Stromal cell of bone marrow (primary cell): ENCODE data around the gene PPP6R2.

Experiments
- DNase-seq: peaks from one replicate; pipeline ENCODE4 v3.0.0-alpha.2; 2012; ENCODE audit warnings: low read depth

PPP6R2 gene, protein sequence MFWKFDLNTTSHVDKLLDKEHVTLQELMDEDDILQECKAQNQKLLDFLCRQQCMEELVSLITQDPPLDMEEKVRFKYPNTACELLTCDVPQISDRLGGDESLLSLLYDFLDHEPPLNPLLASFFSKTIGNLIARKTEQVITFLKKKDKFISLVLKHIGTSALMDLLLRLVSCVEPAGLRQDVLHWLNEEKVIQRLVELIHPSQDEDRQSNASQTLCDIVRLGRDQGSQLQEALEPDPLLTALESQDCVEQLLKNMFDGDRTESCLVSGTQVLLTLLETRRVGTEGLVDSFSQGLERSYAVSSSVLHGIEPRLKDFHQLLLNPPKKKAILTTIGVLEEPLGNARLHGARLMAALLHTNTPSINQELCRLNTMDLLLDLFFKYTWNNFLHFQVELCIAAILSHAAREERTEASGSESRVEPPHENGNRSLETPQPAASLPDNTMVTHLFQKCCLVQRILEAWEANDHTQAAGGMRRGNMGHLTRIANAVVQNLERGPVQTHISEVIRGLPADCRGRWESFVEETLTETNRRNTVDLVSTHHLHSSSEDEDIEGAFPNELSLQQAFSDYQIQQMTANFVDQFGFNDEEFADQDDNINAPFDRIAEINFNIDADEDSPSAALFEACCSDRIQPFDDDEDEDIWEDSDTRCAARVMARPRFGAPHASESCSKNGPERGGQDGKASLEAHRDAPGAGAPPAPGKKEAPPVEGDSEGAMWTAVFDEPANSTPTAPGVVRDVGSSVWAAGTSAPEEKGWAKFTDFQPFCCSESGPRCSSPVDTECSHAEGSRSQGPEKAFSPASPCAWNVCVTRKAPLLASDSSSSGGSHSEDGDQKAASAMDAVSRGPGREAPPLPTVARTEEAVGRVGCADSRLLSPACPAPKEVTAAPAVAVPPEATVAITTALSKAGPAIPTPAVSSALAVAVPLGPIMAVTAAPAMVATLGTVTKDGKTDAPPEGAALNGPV

GRCh38 chr22:50342651-50343540, at the start of gene PPP6R2:
TSS of gene PPP6R2 (plus strand) at chr22:50343327. CDS start at chr22:50393909, 50,582 bp downstream.
- DNase-seq, result peak; percentile 43

GRCh38 chr22:50293441-50294318, 49.4 kb upstream of the PPP6R2 start:
- no peak for DNase-seq

GRCh38 chr22:50294319-50294656, 48.8 kb upstream of the PPP6R2 start:
- no peak for DNase-seq

- DNase-seq, result no peak
Observed at GRCh38 chr22:50296658-50297490, 46.3 kb upstream of the PPP6R2 start.

- DNase-seq, result no peak
Observed at GRCh38 chr22:50297510-50298265, 45.4 kb upstream of the PPP6R2 start.

- no peak for DNase-seq
Observed at GRCh38 chr22:50298266-50298637, 44.9 kb upstream of the PPP6R2 start.

DNA sequence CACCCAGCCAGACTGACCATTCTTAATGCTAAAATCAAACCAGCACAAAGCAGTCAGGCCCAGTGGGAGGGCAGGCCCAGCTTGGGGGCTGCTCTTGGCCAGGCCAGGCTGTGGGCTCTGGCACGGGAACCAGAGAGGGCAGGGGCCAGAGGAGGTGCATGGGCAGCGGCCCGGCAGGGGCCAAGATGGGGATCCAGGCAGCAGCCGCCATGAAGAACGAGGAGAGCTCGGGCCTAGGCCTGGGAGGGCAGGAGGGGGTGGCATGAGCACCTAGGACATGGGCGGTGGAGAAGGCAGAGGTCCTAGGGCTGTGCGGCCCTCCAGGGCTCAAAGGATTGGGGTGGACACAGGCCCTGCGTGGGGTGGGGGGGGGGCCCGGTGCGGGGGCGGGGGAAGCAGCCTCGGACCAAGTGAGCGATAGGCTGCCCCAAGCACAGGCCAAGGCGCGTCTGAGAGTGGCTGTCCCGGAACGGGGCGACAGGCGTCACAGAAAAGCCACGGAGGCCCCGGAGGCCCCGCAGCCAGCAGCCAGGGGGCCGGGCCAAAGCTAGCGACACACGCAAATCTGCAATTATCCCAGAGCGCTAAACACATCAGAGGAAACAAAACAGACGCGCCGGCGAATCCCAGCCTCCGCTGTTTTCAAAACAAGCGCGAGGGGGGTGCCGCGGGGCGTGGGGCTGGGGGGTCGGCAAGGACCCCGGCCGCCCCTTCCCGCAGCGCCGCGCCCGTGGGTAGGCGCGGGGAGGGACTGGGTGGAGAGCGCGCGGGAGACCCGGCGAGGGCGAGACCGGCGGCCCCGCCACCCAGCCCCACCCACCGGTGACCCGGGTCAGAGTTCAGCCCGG, 44.0 kb upstream of the PPP6R2 start:
- DNase-seq, result no peak

GRCh38 chr22:50299785-50300619, 43.1 kb upstream of the PPP6R2 start:
- no peak for DNase-seq

- no peak for DNase-seq
Observed at GRCh38 chr22:50300620-50301257, 42.4 kb upstream of the PPP6R2 start.

GRCh38 chr22:50301581-50301991, 41.5 kb upstream of the PPP6R2 start:
- DNase-seq, result no peak

- DNase-seq, result no peak
Observed at GRCh38 chr22:50302041-50302541, 41.0 kb upstream of the PPP6R2 start.

GRCh38 chr22:50302564-50302963, 40.6 kb upstream of the PPP6R2 start:
- DNase-seq, result no peak

GRCh38 chr22:50303515-50303847, 39.6 kb upstream of the PPP6R2 start:
- DNase-seq, result no peak

GRCh38 chr22:50303848-50304527, 39.1 kb upstream of the PPP6R2 start:
- no peak for DNase-seq

- DNase-seq, result no peak
Observed at GRCh38 chr22:50304528-50305392, 38.4 kb upstream of the PPP6R2 start.
